K562 (cell line): ENCODE results near the gene FANCD2. TPM values are rescaled to one million over a fixed set of nuclear protein-coding genes. Genes with fewer than 3 reads are reported as not detected.
A peak's percentile ranks its signal among the peaks of the same experiment; 100 is the strongest.

Experiments
- BCL6 ChIP-seq: fragments of 250-450 bp; sonication (Bioruptor Pico); IDR thresholded peaks from 2 replicates; pipeline ENCODE4 v1.4.0; 2020
- ELF4 ChIP-seq: fragments of 450-650 bp; formaldehyde crosslinking; IDR thresholded peaks from 2 replicates; pipeline ENCODE4 v1.4.0; 2022; ENCODE audit warnings: missing genetic modification characterization
- ERF ChIP-seq: fragments of 450-650 bp; formaldehyde crosslinking; IDR thresholded peaks from 2 replicates; pipeline ENCODE4 v1.4.0; 2020; ENCODE audit warnings: mild to moderate bottlenecking, mixed read lengths
- EZH2 ChIP-seq: IDR thresholded peaks from 2 replicates; pipeline ENCODE4 v1.6.1; 2012; ENCODE audit warnings: low read depth, mild to moderate bottlenecking, inconsistent platforms, low read length, borderline replicate concordance
- GTF2A2 ChIP-seq: IDR thresholded peaks from 2 replicates; pipeline ENCODE4 v1.6.1; 2016; ENCODE audit warnings: mild to moderate bottlenecking, missing genetic modification characterization, missing compliant biosample characterization
- HSF4 ChIP-seq: fragments of 250-450 bp; sonication (Bioruptor Pico); IDR thresholded peaks from 2 replicates; pipeline ENCODE4 v2.1.2; 2022; ENCODE audit warnings: mild to moderate bottlenecking, moderate library complexity, borderline replicate concordance
- JUN ChIP-seq, 2 experiments: sonication (generic) in 1 of 2; formaldehyde crosslinking in 1 of 2; IDR thresholded peaks; 2 replicates each; pipeline versions ENCODE4 v1.6.1 to v1.8.0; 2012 to 2022; ENCODE audit warnings: borderline replicate concordance in 2 of 2, mild to moderate bottlenecking in 2 of 2, improper control_type of control experiment in 1 of 2, low read depth in 1 of 2, low read length in 1 of 2, missing genetic modification reagents in 1 of 2
- MTA2 ChIP-seq: fragments of 450-650 bp; IDR thresholded peaks from 2 replicates; pipeline ENCODE4 v1.6.1; 2016; ENCODE audit warnings: low read depth
- NBN ChIP-seq: fragments of 450-650 bp; IDR thresholded peaks from 2 replicates; pipeline ENCODE4 v1.6.1; 2016; ENCODE audit warnings: low read depth, mild to moderate bottlenecking
- POLR3G ChIP-seq: IDR thresholded peaks from 2 replicates; pipeline ENCODE4 v1.6.1; 2011; ENCODE audit not compliant: insufficient read length, insufficient replicate concordance; ENCODE audit errors: extremely low read depth
- RBM14 ChIP-seq: fragments of 200-400 bp; formaldehyde crosslinking; IDR thresholded peaks from 2 replicates; pipeline ENCODE4 v1.6.1; 2018; ENCODE audit warnings: low read depth, mild to moderate bottlenecking, low read length, moderate library complexity, borderline replicate concordance; ENCODE audit not compliant: insufficient read depth
- RBM22 ChIP-seq: fragments of 200-400 bp; formaldehyde crosslinking; IDR thresholded peaks from 2 replicates; pipeline ENCODE4 v1.6.1; 2018; ENCODE audit warnings: low read length, low read depth; ENCODE audit not compliant: poor library complexity, severe bottlenecking
- SAP30 ChIP-seq: fragments of 200-600 bp; sonication (generic); IDR thresholded peaks from 2 replicates; pipeline ENCODE4 v1.6.1; 2012; ENCODE audit warnings: borderline replicate concordance, low read depth, mild to moderate bottlenecking, moderate library complexity, low read length, control low read depth, inconsistent platforms; ENCODE audit not compliant: insufficient read depth, poor library complexity, severe bottlenecking
- TEAD1 ChIP-seq, 2 experiments: fragments of 450-650 bp in 1 of 2; sonication (generic) in 1 of 2; formaldehyde crosslinking; IDR thresholded peaks; 2 replicates each; pipeline versions ENCODE4 v1.4.0 to v1.8.0; 2020 to 2022; ENCODE audit warnings: mild to moderate bottlenecking in 2 of 2, missing genetic modification reagents in 1 of 2
- ZBTB9 ChIP-seq: fragments of 450-650 bp; formaldehyde crosslinking; IDR thresholded peaks from 2 replicates; pipeline ENCODE4 v1.4.0; 2020; ENCODE audit warnings: mild to moderate bottlenecking, moderate library complexity
- ZNF444 ChIP-seq: fragments of 250-450 bp; sonication (Bioruptor Pico); IDR thresholded peaks from 2 replicates; pipeline ENCODE4 v1.4.0; 2020; ENCODE audit warnings: mild to moderate bottlenecking, moderate library complexity
- polyA plus RNA-seq, 8 experiments: library from polyadenylated mRNA; depleted of rRNA in 4 of 8; stranded (reverse) in 5 of 8; unstranded in 3 of 8; fragments of >200 nt; fragmentation: Nextera tagmentation in 2 of 8; fragmentation: Illumina TruSeq in 1 of 8; extraction: Ambion mirVana in 2 of 8; extraction: Trizol in 1 of 8; gene quantifications; 2 replicates each; pipeline versions ENCODE4 v1.2.1 to v1.2.3, GENCODE V29; 2011 to 2014; ENCODE audit warnings: inconsistent platforms in 1 of 8, missing spikeins in 1 of 8
- total RNA-seq, 7 experiments: library from RNA; depleted of rRNA in 6 of 7; stranded (reverse); fragments of >200 nt in 6 of 7; fragmentation: Illumina TruSeq in 2 of 7; extraction: Trizol in 2 of 7; gene quantifications; 2 replicates each; pipeline versions ENCODE4 v1.2.1 to v1.2.3, GENCODE V29; 2011 to 2021; ENCODE audit warnings: low replicate concordance in 1 of 7
- TF ChIP-seq, protein P1 (sequence below): fragments of 200-800 bp; sonication (Bioruptor generic); IDR thresholded peaks from 2 replicates; pipeline ENCODE4 v1.6.1; 2017; ENCODE audit warnings: missing genetic modification characterization, missing compliant biosample characterization
- TF ChIP-seq, protein P2 (sequence below): fragments of 200-800 bp; sonication (Bioruptor generic); IDR thresholded peaks from 2 replicates; pipeline ENCODE4 v1.6.1; 2016; ENCODE audit warnings: missing genetic modification characterization, missing compliant biosample characterization

Gene FANCD2
- total and polyA plus RNA-seq, 9 of the 15 experiments (the other 6 are each of a cell fraction or from before 2014, with no cell fraction given) = 59.4 to 137 (median 96.1) TPM

DNA sequence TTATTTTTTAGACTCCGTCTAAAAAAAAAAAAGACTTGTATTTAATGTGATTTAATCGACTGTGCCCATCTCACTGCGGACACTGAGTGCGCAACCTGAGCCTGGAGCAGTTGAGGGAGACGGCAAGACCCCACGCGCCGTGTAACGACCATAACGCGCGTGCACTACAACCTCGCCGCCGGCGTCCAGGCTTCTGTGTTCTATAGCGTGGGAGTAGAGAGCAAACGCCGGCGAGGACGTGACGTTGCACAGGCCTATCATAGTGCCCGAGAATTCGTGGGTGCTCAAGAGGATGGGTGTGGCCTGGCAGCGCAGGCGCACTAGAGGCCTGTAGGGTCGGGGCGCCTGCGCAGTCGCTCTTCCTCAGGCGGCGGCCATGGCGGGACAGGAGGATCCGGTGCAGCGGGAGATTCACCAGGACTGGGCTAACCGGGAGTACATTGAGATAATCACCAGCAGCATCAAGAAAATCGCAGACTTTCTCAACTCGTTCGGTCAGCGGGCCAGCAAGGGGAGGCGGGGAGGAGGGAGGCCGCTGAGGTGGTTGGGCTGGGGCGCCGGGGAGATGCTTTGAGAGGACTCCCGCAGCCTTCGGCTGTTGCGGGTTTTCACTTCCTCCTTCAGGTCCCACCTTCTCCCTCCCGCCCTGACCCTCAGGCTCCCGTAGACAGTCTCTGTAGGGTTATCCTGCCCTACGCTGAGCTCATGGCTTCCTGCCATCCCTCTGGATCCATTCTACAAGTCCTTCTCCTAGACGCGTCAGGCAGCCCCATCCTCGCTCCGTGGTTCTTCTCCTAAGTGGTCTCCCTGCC lies 89.3 kb downstream of the FANCD2 start, which contains the start of gene BRK1 (continued):
- TF ChIP-seq, protein P1, sequence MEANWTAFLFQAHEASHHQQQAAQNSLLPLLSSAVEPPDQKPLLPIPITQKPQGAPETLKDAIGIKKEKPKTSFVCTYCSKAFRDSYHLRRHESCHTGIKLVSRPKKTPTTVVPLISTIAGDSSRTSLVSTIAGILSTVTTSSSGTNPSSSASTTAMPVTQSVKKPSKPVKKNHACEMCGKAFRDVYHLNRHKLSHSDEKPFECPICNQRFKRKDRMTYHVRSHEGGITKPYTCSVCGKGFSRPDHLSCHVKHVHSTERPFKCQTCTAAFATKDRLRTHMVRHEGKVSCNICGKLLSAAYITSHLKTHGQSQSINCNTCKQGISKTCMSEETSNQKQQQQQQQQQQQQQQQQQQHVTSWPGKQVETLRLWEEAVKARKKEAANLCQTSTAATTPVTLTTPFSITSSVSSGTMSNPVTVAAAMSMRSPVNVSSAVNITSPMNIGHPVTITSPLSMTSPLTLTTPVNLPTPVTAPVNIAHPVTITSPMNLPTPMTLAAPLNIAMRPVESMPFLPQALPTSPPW (CRISPR knock-in tag) = peak; percentile 37; the same call in 1 of the 2 replicates
- TF ChIP-seq RBM14 (no peak), MTA2 (no peak), SAP30 (peak; percentile 66), TEAD1 (CRISPR knock-in tag; IDR thresholded peaks at IDR 0.05) (peak in 1 of 2 experiments; percentile 85; a peak in 2 of 4 replicates), BCL6 (CRISPR knock-in tag) (no peak), HSF4 (CRISPR knock-in tag) (no peak), EZH2 (no peak), ERF (CRISPR knock-in tag) (no peak; the same call in 1 of the 2 replicates), ZBTB9 (0 out of 2 replicates have a peak, but pooled peaks have one; percentile 39), GTF2A2 (tag) (no peak), POLR3G (no peak), NBN (no peak), ELF4 (no peak), JUN (IDR thresholded peaks at IDR 0.05; ENCODE audit: borderline replicate concordance, low read depth, low read length) (0 out of 2 replicates have a peak, but pooled peaks have one; percentile 19), JUN (CRISPR knock-in tag; IDR thresholded peaks at IDR 0.05; ENCODE audit: borderline replicate concordance) (no peak; the same call in 1 of the 2 replicates), RBM22 (no peak), ZNF444 (CRISPR knock-in tag) (no peak)
- TF ChIP-seq, protein P2, sequence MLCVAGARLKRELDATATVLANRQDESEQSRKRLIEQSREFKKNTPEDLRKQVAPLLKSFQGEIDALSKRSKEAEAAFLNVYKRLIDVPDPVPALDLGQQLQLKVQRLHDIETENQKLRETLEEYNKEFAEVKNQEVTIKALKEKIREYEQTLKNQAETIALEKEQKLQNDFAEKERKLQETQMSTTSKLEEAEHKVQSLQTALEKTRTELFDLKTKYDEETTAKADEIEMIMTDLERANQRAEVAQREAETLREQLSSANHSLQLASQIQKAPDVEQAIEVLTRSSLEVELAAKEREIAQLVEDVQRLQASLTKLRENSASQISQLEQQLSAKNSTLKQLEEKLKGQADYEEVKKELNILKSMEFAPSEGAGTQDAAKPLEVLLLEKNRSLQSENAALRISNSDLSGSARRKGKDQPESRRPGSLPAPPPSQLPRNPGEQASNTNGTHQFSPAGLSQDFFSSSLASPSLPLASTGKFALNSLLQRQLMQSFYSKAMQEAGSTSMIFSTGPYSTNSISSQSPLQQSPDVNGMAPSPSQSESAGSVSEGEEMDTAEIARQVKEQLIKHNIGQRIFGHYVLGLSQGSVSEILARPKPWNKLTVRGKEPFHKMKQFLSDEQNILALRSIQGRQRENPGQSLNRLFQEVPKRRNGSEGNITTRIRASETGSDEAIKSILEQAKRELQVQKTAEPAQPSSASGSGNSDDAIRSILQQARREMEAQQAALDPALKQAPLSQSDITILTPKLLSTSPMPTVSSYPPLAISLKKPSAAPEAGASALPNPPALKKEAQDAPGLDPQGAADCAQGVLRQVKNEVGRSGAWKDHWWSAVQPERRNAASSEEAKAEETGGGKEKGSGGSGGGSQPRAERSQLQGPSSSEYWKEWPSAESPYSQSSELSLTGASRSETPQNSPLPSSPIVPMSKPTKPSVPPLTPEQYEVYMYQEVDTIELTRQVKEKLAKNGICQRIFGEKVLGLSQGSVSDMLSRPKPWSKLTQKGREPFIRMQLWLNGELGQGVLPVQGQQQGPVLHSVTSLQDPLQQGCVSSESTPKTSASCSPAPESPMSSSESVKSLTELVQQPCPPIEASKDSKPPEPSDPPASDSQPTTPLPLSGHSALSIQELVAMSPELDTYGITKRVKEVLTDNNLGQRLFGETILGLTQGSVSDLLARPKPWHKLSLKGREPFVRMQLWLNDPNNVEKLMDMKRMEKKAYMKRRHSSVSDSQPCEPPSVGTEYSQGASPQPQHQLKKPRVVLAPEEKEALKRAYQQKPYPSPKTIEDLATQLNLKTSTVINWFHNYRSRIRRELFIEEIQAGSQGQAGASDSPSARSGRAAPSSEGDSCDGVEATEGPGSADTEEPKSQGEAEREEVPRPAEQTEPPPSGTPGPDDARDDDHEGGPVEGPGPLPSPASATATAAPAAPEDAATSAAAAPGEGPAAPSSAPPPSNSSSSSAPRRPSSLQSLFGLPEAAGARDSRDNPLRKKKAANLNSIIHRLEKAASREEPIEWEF = no peak
